Midbrain (tissue), 1 donor: ENCODE data around the gene CCDC127.
A peak's percentile ranks its signal among the peaks of the same experiment; 100 is the strongest.

Experiments
- DNase-seq: peaks from one replicate; lab custom pipeline; 2025; lab: John Stamatoyannopoulos, UW

The CCDC127 gene

DNA sequence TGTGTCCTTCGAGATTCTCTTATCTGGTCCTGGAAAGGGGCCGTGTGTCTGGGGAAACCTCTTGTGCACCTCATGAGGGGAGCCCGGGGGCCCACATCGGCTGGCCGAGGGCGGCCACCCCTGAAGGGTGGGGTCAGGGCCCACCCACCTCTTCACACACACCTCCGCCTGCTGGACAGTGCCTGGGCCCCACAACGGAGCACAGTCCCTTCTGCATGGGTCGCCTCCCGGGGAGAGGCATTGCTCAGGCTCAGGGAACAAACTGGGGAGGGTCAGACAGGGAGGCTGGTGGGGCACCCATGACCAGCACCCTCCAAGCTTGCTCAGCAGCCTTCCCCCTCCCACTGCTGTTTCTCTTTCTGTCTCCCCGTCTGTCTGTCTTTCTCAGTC, 28.0 kb downstream of the CCDC127 start:
- no peak for DNase-seq

DNA sequence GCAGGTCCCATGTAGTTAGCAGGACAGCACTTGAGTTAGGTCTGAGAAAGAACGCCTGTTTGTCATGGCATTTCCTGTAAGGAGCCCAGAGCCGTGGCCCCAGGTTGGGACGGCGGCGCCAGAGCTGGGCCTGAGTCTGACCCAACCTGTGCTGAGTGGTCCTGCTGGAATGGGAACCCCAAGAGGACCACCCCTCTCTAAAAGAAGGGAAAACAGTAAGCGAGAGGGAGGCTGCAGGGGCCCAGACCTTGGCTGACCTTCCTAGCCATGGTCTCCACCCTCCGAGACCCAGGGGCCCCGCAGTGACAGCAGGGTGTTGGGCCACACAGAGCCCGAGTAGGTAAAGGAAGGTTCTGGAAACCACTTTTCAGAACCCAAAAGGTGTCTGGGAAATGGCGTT, 28.5 kb downstream of the CCDC127 start:
- no peak for DNase-seq

DNA sequence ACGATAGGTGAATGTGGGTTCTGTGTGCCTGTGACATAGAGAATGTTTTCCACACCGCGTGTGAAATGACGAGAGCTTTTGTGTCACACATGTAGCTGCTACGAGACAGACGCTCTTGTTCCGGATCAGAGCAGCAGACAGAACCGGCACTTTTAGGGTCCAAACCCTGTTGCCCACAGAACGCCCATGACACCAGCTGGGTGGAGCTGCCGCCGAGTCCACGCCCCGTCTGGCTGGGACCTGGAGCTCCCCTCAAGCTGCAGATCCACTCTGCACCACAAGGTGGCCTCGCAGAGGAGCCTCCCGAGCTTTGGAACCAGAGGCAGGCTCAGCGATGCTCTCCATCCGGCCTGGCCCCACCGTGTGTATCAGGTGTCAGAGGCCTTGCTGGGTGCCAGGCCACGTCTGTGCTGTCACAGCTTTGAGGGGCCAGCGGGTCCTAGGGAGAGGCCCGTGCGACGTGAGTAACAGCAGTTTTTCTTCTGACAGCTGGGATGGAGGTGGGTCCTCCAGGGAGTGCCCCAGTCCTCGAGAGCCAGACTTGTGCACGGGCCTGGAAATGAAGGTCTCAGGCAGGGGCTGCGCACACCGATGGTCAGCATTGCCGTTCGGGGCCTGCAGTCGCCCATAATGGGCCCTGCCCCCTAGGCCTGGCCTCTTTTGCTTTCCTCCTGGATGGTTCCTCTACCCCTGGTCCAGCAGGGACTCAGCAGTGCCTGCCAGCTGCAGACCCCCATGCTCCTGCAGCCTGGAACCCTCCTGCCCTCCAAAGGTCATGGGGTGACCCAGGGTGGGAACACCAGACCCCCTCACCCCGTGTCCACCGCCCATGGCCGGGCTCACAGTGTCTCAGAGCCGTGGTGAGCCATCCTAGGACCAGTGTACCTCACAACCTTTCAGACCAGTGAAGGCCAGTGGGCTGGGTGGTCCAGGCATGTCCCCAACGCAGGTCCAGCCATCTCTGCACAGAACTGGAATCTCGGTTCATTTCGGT, 29.2 kb downstream of the CCDC127 start:
- DNase-seq: peak; percentile 72

DNA sequence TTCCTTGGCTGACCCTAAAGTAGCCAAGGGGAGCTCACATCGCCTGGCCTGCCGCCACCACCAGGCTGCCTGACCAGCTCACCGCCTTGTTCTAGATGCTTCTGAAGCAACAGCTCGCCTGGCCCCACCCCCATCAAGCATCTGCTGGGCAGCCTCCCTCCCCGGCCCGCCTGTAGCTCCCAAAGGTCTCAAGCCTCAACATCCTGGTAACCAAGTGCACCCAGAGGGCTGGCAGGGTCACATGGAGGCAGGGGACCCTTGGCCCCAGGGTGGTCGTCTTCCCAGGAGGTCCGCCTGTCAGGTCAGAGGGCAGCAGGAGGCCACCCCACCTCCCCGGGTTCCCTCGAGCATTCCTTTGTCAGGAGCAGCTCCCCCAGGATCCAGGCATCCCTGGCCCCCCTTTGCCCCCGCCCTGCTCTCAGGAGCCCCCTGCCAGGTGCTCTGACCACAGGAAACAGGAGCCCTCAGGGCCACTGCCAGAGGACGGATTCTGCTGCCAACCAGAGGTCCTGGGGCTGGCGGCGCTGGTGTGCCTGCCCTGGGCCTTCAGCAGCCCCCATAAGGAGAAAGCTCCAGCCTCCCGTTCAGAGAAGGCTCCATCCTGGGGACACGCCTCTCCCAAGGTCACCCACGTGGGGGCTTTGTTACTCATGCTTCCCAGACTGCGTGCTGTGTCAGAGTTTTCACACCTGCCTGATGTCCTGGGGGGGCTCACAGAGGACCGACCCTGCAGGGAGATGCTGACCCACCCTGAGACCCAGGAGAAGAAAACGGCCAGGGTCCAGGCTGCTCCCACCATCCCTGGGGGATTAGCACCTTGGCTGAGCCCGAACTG, 30.1 kb downstream of the CCDC127 start:
- no peak for DNase-seq

DNA sequence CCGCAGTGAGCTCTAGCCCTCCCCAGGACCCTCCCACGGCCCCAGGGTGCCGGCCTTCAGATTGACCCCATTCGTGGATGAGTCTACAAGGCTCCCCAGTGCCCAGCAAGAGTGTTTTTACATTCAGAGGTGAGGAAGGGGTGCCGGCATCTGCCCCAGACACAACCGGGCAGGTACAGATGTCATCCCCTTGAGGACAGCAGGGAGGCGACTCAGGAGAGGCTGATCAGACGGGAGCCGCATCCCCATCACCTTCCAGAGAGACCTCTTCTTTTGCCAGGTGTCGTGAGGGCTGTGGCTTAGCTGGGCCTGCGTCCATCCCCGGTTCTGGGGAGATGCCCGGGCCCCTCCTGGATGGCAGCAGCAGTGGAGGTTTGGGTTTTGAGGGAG, 30.9 kb downstream of the CCDC127 start:
- no peak for DNase-seq

DNA sequence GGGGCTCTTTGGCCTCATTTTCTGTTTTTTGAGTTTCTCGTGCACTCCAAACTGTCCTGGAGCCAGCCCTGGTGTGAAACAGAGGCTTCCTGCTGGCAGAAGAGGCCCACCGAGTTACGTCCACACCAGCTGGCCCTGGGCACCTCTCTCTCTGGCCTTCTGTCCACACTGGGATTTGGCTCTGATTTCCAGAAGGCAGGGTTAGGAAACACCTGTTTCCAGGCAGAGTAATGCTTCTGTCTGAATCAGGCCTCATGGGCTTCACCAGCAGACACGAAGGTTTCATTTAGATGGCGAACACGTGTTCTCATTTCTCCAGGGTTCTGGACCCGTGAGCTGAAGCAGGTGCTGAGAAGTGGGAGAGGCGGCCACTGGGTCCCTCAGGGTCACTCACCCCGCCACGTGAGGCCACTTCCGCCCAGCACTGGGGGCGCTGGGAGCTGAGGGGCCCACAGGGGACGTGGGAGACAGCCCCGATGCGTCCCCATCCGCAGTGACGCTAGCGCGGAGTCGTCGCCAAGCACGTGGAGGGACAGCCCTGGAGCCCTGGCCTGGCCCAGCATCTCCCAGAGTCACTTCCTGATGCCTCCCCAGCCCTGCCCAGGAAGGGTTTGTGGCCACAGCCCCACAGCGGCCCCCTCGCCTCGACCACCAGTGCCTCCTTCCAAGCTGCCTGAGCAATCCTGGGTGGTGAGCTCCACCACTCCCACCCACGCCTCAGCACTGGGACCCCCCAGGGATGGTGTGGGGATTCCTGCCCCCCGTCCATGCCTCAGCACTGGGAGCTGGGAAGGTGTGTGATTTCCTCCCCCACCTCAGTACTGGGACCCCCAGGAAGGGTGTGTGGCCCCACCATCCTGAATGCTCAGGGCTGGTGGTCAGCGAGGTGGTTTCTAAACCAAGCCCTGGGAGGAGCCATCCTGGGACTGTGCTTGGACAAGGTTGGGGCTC, 31.6 kb downstream of the CCDC127 start:
- no peak for DNase-seq

DNA sequence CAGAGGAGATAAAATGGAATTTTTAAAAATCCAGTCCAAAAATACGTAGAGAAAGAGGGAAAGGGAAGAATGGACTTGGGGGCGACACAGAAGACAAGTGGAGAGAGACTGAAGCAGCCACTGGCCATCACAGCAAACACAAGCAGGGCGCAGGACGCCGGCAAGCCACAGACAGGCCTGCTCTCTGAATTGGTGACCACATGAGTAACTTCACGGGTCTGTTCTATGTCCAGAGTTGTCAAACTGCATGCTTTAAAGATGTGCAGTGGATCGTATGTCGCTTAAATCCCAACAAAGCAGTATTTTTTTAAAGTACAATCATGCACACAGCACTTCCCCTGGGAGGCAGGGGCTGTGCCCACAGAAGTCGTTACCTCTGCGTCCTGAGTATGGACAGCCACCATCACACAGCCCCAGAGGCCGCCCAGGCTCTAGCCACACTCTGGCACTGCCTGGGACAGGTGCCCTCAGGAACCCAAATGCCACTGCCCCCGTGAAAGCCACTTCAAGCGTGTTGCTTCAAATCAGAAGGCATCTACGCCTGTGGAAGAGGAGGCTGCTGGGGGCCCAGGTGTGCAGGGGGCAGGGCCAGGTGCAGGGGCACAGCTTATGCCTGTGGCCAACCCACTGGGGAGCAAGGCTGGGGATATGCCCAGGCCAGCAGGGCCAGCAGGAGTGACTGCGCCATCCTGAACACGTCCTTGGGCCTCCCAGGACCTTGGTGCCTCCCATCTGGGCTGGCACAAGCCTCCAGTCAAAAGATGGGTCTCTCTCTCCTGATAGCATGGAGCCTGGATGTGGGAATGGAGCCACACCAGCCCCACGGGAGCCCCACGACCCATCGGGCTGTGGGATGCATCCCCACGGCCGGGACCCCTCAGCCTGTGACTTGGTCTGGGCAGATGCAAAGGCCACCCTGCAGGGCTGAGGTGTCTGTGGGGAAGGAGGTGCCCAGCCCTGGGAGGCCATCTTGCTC, 32.6 kb downstream of the CCDC127 start:
- no peak for DNase-seq

DNA sequence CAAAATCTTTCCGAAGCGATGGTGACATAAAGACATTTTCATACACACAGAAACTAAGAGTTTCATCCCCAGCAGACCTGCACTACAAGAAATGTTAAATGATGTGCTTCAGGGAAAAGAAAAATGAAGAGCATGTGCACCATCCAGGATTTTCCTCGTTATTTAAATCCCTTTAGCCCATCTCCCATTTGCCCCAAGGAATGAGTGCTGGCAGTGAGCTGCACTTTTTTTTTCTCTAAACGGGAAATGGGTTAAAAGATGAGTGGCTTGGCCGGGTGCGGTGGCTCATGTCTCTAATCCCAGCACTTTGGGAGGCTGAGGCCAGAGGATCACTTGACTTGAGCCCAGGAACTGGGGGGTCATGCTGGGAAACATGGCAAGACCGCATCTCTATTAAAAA, 33.5 kb downstream of the CCDC127 start:
- DNase-seq: no peak

DNA sequence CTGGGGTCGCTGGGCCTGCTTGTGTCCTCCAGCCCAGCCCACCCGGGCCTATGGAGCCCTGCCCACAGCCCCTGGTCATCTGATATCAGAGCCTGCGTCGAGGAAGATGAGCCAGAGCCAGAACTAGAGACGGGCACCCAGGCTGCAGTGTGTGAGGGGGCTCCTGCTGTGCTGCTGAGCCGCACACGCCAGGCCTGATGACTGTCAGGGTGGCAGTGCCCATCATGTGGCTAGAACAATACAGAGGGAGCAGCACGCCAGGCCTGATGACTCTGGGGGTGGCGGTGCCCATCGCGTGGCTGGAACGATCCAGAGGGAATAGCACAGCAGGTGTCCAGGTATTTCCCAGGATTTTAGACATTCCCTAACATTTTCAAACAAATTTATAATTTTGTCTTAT, 35.8 kb downstream of the CCDC127 start:
- DNase-seq: no peak

DNA sequence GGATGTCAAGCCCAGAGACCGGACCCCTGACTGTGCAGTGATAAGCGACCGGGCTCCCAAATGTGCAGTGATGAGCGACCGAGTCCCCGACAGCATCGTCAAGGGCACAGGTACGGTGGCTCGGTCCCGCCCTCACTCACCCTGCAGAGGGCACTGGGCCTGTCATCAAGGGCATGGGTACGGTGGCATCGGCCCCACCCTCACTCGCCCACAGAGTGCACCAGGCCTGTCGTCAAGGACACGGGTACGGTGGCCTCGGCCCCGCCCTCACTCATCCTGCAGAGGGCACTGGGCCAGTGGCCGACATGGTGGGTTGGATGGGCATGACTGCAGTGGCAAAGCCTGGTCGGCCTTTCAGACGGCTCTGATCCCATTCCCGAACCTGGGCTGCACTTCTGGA, 36.4 kb downstream of the CCDC127 start:
- no peak for DNase-seq

DNA sequence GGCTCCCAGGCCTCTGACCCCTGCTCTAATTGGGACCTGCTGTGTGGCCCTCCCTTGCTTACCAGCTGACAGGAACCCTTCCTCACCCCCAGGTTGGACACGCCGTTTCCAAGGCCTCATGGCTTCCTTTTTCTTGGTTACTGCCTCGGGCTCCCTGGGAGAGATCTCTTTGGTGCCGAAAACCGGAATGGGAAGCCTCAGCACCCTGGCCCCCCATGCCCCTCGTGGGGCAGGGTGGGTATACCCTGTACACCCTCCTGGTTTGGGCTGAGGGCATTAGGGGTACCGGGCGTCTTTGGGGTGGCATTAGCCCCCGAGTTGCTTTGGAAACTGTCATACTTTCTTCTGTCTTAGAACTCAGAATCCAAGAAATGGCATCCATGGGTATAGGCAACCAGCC, 36.8 kb downstream of the CCDC127 start:
- DNase-seq: no peak

DNA sequence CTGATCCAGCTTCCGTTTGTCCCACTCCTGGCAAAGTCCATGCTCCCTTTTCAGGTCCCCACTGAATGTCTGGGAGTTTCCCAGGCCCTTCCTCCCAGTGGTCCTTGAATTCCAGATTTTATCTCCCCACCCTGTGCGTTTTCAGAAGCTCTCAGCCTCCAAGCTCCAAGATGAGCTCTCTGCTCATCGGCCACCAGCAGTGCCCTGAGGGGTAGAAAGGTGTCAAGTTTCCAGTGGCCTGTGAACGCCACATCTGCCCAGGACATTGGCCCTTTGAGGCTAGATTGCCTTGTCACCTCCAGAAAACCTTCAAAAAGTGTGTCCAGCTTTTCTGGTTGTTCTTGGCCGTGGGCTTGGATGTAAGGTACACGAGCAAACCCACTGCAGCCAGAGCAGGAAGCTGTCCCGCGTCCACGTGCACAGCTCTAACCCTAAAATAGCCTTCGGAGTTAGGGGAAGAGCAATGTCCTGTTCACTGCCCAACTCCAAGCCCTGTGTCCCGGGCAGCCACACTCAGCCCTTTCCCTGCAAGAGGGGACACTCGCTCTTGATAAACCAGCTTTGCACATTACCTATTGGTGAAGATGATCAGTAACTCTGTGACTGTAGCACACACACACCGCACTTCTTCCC, 37.6 kb downstream of the CCDC127 start:
- DNase-seq: no peak

DNA sequence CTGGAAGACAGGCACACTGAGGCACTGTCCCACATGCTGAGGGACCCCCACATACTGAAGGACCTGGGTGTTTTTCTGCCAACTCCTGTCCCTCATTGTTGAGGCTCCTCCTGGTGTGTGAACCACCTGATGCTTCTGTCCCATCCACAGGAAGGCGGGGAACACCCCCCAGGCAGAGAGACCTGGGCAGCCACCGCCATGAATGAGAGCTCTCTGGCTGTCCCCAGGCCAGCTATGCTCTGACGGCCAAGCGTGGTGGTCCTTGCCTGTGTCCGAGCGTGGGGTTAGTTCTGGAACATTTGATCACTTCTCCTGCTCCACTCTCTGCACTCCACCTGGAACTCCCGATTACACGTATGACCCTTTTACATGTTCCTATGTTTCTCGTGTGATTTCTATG, 38.6 kb downstream of the CCDC127 start:
- no peak for DNase-seq

DNA sequence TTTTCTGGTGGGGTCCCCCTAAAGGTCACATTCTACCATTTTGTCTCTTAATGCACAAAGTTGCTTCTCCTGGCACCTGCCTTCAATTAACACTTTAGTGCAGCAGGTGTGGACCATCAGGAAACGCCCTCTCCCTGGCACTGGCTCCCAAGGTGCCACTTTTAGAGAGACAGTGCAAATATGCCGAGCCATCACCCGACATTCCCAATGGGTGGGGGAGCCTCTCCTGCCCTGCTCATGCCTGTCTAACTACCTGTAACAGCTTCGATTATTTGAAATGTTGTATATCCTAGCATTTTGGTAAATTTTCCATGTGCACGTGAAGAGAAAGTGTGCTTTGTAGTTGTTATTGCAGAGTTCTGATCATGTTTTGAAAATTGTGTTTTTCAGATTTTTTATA, 39.8 kb downstream of the CCDC127 start:
- no peak for DNase-seq

DNA sequence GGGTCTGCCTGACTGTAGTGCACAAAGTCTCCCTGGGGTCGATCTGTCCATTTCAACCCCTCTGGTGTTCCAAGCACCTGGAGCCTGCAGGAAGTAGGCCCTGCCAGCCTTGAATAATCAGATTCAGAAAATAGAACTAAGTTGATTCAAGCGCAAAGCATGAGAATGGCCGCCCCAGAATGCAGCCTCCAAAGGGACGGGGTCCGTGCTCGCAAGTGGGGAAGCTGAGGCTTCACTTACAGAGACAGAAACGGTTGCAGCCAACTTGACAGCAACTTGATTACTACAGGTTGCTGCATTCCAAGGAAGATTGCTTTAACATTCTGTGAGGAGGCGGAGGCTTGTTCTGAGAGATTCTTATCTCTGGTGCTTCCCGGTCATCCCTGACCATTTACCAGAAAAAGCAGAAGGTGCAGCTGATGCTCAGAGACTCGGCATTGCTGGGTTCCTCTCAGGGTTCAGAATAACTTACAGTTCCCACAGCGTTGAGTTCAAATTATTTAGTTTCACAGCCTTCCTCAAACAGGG, 41.6 kb downstream of the CCDC127 start:
- no peak for DNase-seq

DNA sequence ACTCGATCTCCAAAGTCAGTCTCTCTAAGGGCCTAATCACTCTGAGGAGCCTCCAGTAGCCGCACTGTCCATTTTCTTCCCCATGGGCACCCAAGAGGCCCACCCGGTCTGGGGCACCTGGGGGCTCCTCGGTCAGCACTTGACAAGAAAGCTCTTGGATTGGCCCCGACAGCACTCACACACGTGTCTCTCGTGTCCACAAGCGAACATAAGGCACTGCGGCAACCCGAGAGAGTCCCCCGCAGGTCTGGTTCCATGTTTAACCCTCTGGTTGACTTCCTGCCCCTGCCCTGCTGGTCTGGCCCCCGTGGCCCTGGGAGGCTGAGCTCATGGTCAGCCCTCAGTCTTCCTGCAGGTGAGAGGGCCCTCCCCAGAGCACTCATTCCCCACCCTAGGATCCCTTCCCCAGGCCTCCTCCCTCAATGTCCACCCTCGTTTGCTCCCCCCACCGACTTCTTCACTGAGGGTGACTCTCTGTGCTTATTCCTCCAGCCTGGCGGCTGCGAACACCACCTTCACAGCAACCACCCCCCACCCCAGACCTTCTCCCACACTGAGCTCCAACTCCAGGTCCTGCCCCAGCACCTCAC, 43.0 kb downstream of the CCDC127 start:
- DNase-seq: no peak

DNA sequence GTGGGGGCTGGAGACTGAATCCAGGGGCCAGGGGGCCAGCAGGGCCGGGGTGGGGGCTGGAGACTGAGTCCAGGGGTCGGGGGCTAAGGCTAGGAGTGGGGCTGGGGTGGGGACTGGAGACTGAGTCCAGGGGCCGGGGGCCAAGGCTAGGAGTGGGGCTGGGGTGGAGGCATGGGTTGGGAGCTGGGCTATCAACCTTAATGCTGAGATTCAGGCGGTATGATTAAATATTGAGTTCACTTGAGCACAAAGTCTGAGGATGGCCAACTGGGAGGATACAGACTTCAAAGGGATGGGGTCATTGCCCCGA, 43.7 kb downstream of the CCDC127 start:
- DNase-seq: no peak

DNA sequence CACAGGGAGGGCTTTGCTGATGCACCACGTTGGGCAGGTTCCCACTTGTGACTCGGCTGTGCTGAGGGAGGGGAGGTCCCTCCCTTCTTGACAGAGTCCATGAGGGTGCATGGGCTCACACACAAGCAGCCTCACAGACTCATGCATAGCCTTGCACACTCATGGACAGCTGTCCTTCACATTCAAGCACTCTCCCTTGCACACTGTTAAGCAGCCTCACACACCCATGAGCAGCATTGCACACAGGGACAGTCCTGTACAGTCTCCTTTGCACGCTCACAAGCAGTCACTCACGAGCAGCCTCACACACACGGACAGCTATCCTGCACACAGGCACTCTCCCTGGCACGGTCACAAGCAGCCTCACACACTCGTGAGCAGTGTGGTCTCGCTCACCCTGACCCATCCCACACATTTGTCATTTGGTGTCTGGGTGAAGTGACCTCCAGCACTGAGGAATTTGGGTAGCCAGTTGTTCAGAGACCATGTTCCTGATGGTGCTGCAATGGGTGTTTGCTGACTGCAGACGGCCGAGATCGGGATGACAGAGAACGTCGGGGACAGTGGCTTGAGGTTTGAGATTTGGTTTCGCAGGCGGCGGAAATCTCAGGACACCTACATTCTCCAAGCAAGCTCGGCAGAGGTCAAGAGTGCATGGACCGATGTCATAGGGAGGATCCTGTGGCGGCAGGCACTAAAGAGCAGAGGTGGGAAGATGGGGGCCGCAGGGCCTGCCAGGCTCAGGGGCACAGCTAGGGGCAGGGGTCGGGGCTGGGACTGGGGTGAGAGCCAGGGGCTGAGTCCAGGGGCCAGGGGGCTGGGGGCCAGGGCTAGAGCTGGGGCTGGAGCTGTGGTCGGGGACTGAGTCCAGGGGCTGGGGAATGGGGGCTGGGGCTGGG, 44.3 kb downstream of the CCDC127 start:
- no peak for DNase-seq

DNA sequence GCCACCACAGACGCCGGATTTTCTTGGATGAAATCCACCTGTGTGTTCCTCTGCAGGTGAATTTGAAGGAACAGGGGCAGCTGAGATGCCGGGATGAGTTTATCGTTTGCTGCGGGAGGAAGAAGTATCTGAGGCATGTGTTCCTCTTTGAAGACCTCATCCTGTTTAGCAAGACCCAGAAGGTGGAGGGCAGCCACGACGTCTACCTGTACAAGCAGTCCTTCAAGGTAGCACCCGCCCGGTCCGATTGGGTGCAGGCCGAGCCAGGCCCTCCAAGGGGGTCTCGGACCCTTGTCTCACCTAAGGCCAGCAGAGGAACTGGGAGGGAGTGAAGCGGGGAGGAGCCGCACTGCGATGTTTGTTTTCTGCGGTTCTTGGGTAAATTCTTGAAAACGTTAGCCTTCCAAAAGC, 45.1 kb downstream of the CCDC127 start:
- no peak for DNase-seq
